T-cell (primary cell): ENCODE results near the gene TMCC2. TPM values are rescaled to one million over a fixed set of nuclear protein-coding genes. Genes with fewer than 3 reads are reported as not detected.
A peak's percentile ranks its signal among the peaks of the same experiment; 100 is the strongest.
"Not testable (repeated sequence)": the region's sequence is repeated elsewhere in the genome, so short reads cannot be mapped to it uniquely, and the experiment has no call there.

Experiments used
- ATAC-seq, 4 experiments: fragments of 200-7000 bp in 3 of 4; fragments of 150-1000 bp in 1 of 4; cut with Tn5 transposase; replicated peaks in 1 of 4; 1 replicate in 3 of 4; 2 replicates in 1 of 4; pipeline ENCODE4 v1.10.0; 2021; ENCODE audit warnings: moderate library complexity in 3 of 4, mild to moderate bottlenecking in 2 of 4, moderate number of reproducible peaks in 1 of 4
- CTCF ChIA-PET, 2 donors: fragments of 300-600 bp; sonication (Branson Sonifier 250); formaldehyde crosslinking; loops; one replicate each; lab custom pipeline; 2022; ENCODE audit warnings: antibody characterized with exemption in 2 of 2; lab: Charles Lee
- POLR2A ChIA-PET, 2 donors: fragments of 300-600 bp; sonication (Branson Sonifier 250); formaldehyde crosslinking; loops; one replicate each; lab custom pipeline; 2022; ENCODE audit warnings: antibody characterized with exemption in 2 of 2; lab: Charles Lee
- DNase-seq, 35 experiments: peaks; one replicate each; pipeline versions ENCODE4 v3.0.0 to v3.0.0-alpha.2; 2013 to 2023
- H3K27ac ChIP-seq: one replicate; pipeline ENCODE4 v1.5.1; 2013; ENCODE audit warnings: low read length
- H3K27me3 ChIP-seq, 2 experiments: replicated peaks in 1 of 2; 1 replicate in 1 of 2; 2 replicates in 1 of 2; pipeline versions ENCODE4 v1.6.1 to v1.7.0; 2013; ENCODE audit warnings: low read length in 1 of 2, mixed read lengths in 1 of 2; ENCODE audit not compliant: control insufficient read depth in 2 of 2, insufficient read depth in 2 of 2; ENCODE audit errors: extremely low read depth in 1 of 2
- H3K36me3 ChIP-seq, 2 donors: 1 replicate in 1 of 2; 2 replicates in 1 of 2; pipeline versions ENCODE4 v1.6.1 to v1.7.0; 2013; ENCODE audit warnings: low read length in 1 of 2; ENCODE audit not compliant: control insufficient read depth in 2 of 2, insufficient read depth in 1 of 2; ENCODE audit errors: extremely low read depth in 1 of 2
- H3K4me1 ChIP-seq, 2 experiments: 1 replicate in 1 of 2; 2 replicates in 1 of 2; pipeline versions ENCODE4 v1.6.1 to v1.7.0; 2013; ENCODE audit warnings: low read length in 2 of 2, mixed read lengths in 1 of 2; ENCODE audit not compliant: insufficient read depth in 2 of 2, control insufficient read depth in 1 of 2; ENCODE audit errors: extremely low read depth in 1 of 2
- H3K4me3 ChIP-seq, 2 donors: 1 replicate in 1 of 2; 2 replicates in 1 of 2; pipeline versions ENCODE4 v1.5.1 to v1.7.0; 2013; ENCODE audit warnings: mild to moderate bottlenecking in 2 of 2, low read length in 1 of 2, moderate library complexity in 1 of 2; ENCODE audit not compliant: control insufficient read depth in 1 of 2; ENCODE audit errors: extremely low read depth in 1 of 2
- H3K9me3 ChIP-seq: 2 replicates; pipeline ENCODE4 v1.7.0; 2013
- H3K27ac Mint-ChIP-seq, 2 donors: one replicate each; pipeline ENCODE4 v1.8.0; 2020 to 2021; ENCODE audit warnings: mild to moderate bottlenecking in 2 of 2, mixed read lengths in 2 of 2
- H3K27me3 Mint-ChIP-seq, 2 donors: one replicate each; pipeline ENCODE4 v1.8.0; 2021 to 2022; ENCODE audit warnings: mixed read lengths in 2 of 2
- H3K36me3 Mint-ChIP-seq: one replicate; pipeline ENCODE4 v1.8.0; 2021; ENCODE audit warnings: mixed read lengths
- H3K4me1 Mint-ChIP-seq, 3 donors: one replicate each; pipeline ENCODE4 v1.8.0; 2020 to 2022; ENCODE audit warnings: mixed read lengths in 3 of 3, mild to moderate bottlenecking in 1 of 3
- H3K4me3 Mint-ChIP-seq, 3 donors: one replicate each; pipeline ENCODE4 v1.8.0; 2020 to 2022; ENCODE audit warnings: mild to moderate bottlenecking in 3 of 3, mixed read lengths in 3 of 3, moderate library complexity in 3 of 3
- H3K9me3 Mint-ChIP-seq, 3 donors: one replicate each; pipeline ENCODE4 v1.8.0; 2020 to 2022; ENCODE audit warnings: mixed read lengths in 3 of 3
- WGBS: methylation state at CpG from one replicate; pipeline ENCODE4 v1.1.5; 2013; ENCODE audit warnings: missing lambda C conversion rate; ENCODE audit not compliant: insufficient coverage; 5-methylcytosine and 5-hydroxymethylcytosine counted together
- total RNA-seq, 35 experiments: library from RNA in 6 of 35; stranded (reverse) in 6 of 35; fragments of 120-200 nt in 1 of 35; gene quantifications; one replicate each; pipeline versions ENCODE4 v1.2.1 to v1.2.4 and lab custom pipeline; 2013 to 2026

The TMCC2 gene
- total RNA-seq, 5 donors from 2014 or later (not counting 1 experiment from before 2014, with no cell fraction given), result 1.0 to 3.3 (median 1.8) TPM

DNA sequence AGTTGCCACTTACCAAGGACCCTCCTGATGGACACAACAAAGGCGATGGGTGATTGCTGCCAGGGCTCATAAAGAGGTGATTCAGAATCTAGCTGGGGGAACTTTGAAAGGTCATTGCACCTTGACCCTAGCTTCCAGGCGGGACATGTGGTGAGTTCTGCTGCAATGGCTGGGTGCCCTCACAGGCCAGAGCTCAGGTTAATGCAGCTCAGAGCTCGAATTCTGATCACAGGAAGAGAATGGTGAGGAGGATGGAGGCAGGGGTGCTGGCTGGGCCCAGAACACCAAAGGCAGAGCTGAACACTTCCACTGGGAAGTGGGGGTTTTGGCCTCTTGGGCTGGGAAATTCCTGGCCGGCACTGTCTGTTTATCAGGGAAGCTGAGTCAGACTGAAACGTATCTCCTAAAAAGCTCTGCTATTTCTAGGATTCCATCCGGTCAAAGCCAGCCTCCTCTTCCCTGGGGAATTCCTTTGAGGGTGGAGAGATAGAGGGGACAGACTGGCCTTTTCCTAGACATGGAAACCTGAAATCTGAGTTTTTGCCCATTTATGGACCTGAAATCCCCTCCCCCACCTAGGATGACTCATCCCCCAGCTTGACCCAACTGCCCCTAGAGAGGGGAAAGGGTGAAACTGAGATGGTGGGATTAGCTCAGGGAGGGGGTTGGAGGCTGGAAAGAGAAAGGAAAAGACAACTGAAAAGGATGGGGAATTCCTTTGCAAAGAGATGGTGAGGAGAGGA lies 66.6 kb downstream of the TMCC2 start:
- H3K27me3 ChIP-seq, result no peaks in the 10 kb centered on the region
- H3K36me3 Mint-ChIP-seq, result no peaks in the 10 kb centered on the region
- no peak overlapping the region for H3K27ac ChIP-seq
- H3K9me3 Mint-ChIP-seq, result no peaks in the 10 kb centered on the region
- H3K4me1 ChIP-seq, result peaks cover 11 to 71% of the 10 kb centered on the region in 2 experiments
- H3K27ac Mint-ChIP-seq, result peak overlapping the region; percentile 85 to 87
- H3K4me3 ChIP-seq, result no peak overlapping the region
- H3K4me1 Mint-ChIP-seq, result peaks cover 73 to 85% (median 81%) of the 10 kb centered on the region in 3 donors
- POLR2A ChIA-PET, result interaction anchor here in 1 of 2 donors (1.1 kb wide), 1 partner anchor 27 kb away, joined by 3 read pairs; no protein-coding TSS in a partner anchor
- H3K4me3 Mint-ChIP-seq, result no peak overlapping the region
- H3K27me3 Mint-ChIP-seq, result no peaks in the 10 kb centered on the region
- no peaks in the 10 kb centered on the region for H3K9me3 ChIP-seq
- ATAC-seq (no peak), DNase-seq (no peak)
- CTCF ChIA-PET, result interaction anchor here (0.5 to 1.0 kb wide), 3 partner anchors 10 to 1318 kb away, joined by 3 to 4 read pairs (median 4); no protein-coding TSS in a partner anchor
- H3K36me3 ChIP-seq, result no peaks in the 10 kb centered on the region
- 93% methylated on average over 3 of the region's 6 CpGs for WGBS

DNA sequence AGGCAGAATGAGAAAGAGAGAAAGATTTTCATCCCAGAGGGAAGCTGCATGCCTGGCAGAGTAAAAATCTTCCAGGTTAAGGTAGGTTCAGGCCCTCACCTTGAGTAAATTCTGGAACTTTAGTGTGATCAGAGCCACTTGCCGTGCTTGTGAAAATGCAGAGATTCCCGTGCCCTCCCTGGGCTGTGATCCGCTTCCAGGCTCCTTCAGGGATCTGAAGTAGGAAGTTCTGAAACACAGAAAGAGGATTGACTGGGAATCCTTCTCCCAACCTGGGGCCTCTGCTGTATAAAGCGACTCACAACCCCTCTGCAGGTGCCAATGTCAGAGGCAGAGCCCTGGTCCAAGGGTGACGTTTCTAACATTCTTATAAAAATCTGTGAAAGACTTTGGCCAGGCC lies 67.2 kb downstream of the TMCC2 start:
- DNase-seq, result no peak
- no peak overlapping the region for H3K4me3 ChIP-seq
- POLR2A ChIA-PET, result no interaction called here
- H3K27me3 ChIP-seq, result no peaks in the 10 kb centered on the region
- ATAC-seq, result no peak
- Mint-ChIP-seq H3K4me3 (no peak overlapping the region), H3K27me3 (no peaks in the 10 kb centered on the region), H3K9me3 (no peaks in the 10 kb centered on the region), H3K36me3 (no peaks in the 10 kb centered on the region), H3K4me1 (peaks cover 70 to 84% (median 81%) of the 10 kb centered on the region in 3 donors), H3K27ac (peak overlapping the region; percentile 79 to 85)
- CTCF ChIA-PET, result no interaction called here
- no peak overlapping the region for H3K27ac ChIP-seq
- WGBS, result 96% methylated on average over 4 of the region's 5 CpGs
- no peaks in the 10 kb centered on the region for H3K36me3 ChIP-seq
- H3K4me1 ChIP-seq, result peaks cover 11 to 66% of the 10 kb centered on the region in 2 experiments
- no peaks in the 10 kb centered on the region for H3K9me3 ChIP-seq

DNA sequence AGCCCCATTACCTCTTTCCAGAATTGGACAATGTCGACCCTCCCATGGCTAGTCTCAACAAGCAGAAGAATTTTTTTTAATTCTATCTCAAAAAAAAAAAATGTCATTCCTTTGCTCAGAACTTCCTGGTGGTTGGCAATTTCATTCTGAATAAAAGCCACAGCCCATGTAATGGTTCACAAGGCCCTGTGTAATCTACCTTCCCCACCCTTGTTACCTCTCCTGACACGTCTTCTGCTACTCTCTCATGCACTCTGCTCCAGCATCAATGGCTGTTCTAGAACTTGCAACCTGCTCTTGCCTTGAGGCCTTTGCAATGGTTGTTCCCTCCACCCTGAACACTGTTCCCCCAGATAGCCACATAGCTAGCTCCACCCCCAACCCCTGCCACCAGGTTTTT lies 68.4 kb downstream of the TMCC2 start:
- ATAC-seq, result peak in 3 of 4 experiments; percentile 36 to 55 (median 40)
- H3K27me3 ChIP-seq, result no peaks in the 10 kb centered on the region
- no peak for DNase-seq
- no peaks in the 10 kb centered on the region for H3K36me3 ChIP-seq
- H3K4me3 Mint-ChIP-seq, result no peak overlapping the region
- H3K36me3 Mint-ChIP-seq, result peaks cover 3% of the 10 kb centered on the region
- H3K4me1 Mint-ChIP-seq, result peaks cover 77 to 87% (median 87%) of the 10 kb centered on the region in 3 donors
- ChIA-PET POLR2A (no interaction called here), CTCF (interaction anchor here in 1 of 2 donors (1.0 to 1.3 kb wide), 2 partner anchors 10 to 29 kb away, joined by 3 to 5 read pairs; no protein-coding TSS in a partner anchor)
- H3K27ac ChIP-seq, result no peak overlapping the region
- H3K27me3 Mint-ChIP-seq, result no peaks in the 10 kb centered on the region
- H3K4me1 ChIP-seq, result peaks cover 8 to 61% of the 10 kb centered on the region in 2 experiments
- H3K9me3 Mint-ChIP-seq, result no peaks in the 10 kb centered on the region
- H3K4me3 ChIP-seq, result no peak overlapping the region
- no peaks in the 10 kb centered on the region for H3K9me3 ChIP-seq
- peak overlapping the region; percentile 71 to 89 for H3K27ac Mint-ChIP-seq
- WGBS, result 56% methylated on average over 2 of the region's 2 CpGs

DNA sequence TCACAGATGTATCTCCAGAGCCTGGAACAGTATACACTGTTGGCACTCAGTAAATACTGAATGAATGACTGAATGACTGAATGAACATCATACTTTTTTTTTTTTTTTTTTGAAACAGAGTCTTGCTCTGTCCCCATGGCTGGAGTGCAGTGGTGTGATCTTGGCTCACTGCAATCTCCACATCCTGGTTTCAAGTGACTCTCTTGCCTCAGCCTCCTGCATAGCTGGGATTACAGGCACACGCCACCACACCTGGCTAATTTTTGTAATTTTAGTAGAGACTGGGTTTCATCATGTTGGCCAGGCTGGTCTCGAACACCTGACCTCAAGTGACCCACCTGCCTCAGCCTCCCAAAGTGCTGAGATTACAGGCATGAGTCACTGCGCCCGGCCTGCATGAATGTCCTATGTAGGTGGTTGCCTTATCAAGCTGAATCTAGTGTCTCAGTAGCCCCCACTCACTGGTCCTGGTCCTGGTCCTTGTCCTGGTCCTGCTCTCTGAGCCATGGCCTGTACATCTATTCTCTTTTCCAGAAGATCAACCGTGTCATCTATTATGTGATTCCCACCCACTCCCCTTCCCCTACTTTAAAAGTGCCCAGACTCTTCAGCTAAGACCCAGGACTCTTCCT lies 69.9 kb downstream of the TMCC2 start:
- not testable (repeated sequence) for H3K4me3 Mint-ChIP-seq, H3K9me3 ChIP-seq, H3K27me3 Mint-ChIP-seq, DNase-seq, H3K36me3 Mint-ChIP-seq, H3K9me3 Mint-ChIP-seq, H3K27ac ChIP-seq, H3K27me3 ChIP-seq, H3K4me3 ChIP-seq
- POLR2A ChIA-PET, result interaction anchor here in 1 of 2 donors (0.5 kb wide), 1 partner anchor 65 kb away, joined by 4 read pairs; no protein-coding TSS in a partner anchor
- CTCF ChIA-PET, result interaction anchor here (0.6 to 1.3 kb wide), 4 partner anchors 12 to 427 kb away, joined by 3 to 5 read pairs (median 4); no protein-coding TSS in a partner anchor
- peaks cover 6 to 11% of the 10 kb centered on the region in 2 donors for H3K36me3 ChIP-seq
- H3K27ac Mint-ChIP-seq, result peak overlapping the region; percentile 71 to 89
- H3K4me1 Mint-ChIP-seq, result peaks cover 76 to 87% (median 77%) of the 10 kb centered on the region in 3 donors
- ATAC-seq, result peak in 1 of 4 experiments; percentile 12
- H3K4me1 ChIP-seq, result peaks cover 5 to 55% of the 10 kb centered on the region in 2 experiments
- WGBS, result 67% methylated on average over 1 of the region's 5 CpGs

DNA sequence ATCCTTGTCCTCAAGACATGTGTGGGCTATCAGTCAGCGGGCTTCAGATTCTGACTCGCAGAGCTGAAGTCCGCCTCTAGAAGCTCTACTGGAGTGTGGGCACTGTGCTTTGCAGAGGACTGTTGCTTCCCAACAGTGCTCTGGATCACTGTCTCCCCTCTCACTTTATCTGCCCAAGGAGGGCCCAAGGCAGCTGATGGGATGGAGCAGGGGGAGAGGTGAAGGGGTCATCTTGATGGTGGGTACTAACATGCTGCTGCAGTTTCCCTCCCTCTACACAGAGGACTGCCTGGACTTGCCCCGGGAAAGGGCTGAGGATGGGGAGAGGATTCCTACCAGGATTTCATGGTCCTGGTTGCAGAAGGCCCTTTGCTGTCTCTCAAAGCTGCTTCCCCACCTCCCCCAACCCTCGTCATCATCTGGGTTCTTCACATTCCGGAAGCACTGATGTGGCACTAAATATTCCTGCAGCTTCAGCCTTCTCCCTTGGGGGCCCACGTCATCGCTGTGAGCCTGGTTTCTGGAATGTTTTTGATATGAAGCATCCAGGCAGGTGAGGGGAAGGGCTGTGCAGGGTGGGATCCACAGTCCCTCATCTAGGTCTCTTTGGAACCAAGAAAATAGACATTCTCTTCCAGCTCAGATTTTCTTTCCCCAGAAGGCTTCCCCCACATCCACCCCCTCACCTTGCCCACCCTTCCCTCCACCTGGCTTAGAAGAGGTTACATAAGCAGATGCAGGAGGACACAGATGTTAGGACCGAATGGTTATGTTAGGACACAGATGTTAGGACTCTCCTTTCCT lies 70.6 kb downstream of the TMCC2 start:
- no peak overlapping the region for H3K4me3 ChIP-seq
- peaks cover 5 to 55% of the 10 kb centered on the region in 2 experiments for H3K4me1 ChIP-seq
- Mint-ChIP-seq H3K27ac (peak overlapping the region; percentile 71 to 89), H3K27me3 (no peaks in the 10 kb centered on the region), H3K36me3 (peaks cover 9% of the 10 kb centered on the region), H3K4me1 (peaks cover 70 to 80% (median 70%) of the 10 kb centered on the region in 3 donors), H3K9me3 (no peaks in the 10 kb centered on the region), H3K4me3 (no peak overlapping the region)
- ATAC-seq, result no peak
- 100% methylated on average over 1 of the region's 9 CpGs for WGBS
- no peaks in the 10 kb centered on the region for H3K9me3 ChIP-seq
- ChIA-PET CTCF (interaction anchor here (0.6 to 0.7 kb wide), 4 partner anchors 12 to 427 kb away, joined by 3 to 5 read pairs (median 4); no protein-coding TSS in a partner anchor), POLR2A (interaction anchor here in 1 of 2 donors (0.5 kb wide), 1 partner anchor 65 kb away, joined by 4 read pairs; no protein-coding TSS in a partner anchor)
- H3K27ac ChIP-seq, result no peak overlapping the region
- H3K36me3 ChIP-seq, result peaks cover 6 to 18% of the 10 kb centered on the region in 2 donors
- H3K27me3 ChIP-seq, result no peaks in the 10 kb centered on the region
- DNase-seq, result no peak
